ACHN (cell line): ENCODE measurements around the gene AGO4.
"Not testable (repeated sequence)": the region's sequence is repeated elsewhere in the genome, so short reads cannot be mapped to it uniquely, and the experiment has no call there.

Experiments used
- DNase-seq: peaks from one replicate; pipeline ENCODE4 v3.0.0-alpha.2; 2015
- in situ Hi-C: cut with HindIII; loops from 2 replicates; pipeline ENCODE4 v1.10.0; 2017; ENCODE audit warnings: low sequenced_read_pairs, low pct_ligation_motif_present, low pct_unique_long_range_greater_than_20kb

Gene AGO4

GRCh38 chr1:35854989-35855700 is 47.3 kb downstream of the AGO4 start:
- in situ Hi-C loops = no loop called here
- DNase-seq = no peak

- in situ Hi-C loops = no loop called here
- DNase-seq = no peak
These were observed 49.1 kb downstream of the AGO4 start for GRCh38 chr1:35856964-35857363.

- DNase-seq = peak; percentile 27
- in situ Hi-C loops = no loop called here
These were observed 50.0 kb downstream of the AGO4 start for GRCh38 chr1:35857830-35858229.

GRCh38 chr1:35860696-35861095 is 52.9 kb downstream of the AGO4 start:
- in situ Hi-C loops = no loop called here
- no peak for DNase-seq

- DNase-seq = no peak
- in situ Hi-C loops = no loop called here
These were observed 55.3 kb downstream of the AGO4 start for GRCh38 chr1:35863136-35863535.

GRCh38 chr1:35863881-35864625 is 56.2 kb downstream of the AGO4 start:
- in situ Hi-C loops = no loop called here
- DNase-seq = no peak

- no peak for DNase-seq
- in situ Hi-C loops = no loop called here
These were observed 57.0 kb downstream of the AGO4 start for GRCh38 chr1:35864813-35865212.

- no peak for DNase-seq
- in situ Hi-C loops = no loop called here
These were observed 59.2 kb downstream of the AGO4 start for GRCh38 chr1:35866991-35867390.

GRCh38 chr1:35869245-35869950 is 61.6 kb downstream of the AGO4 start:
- in situ Hi-C loops, DNase-seq: not testable (repeated sequence)

GRCh38 chr1:35870651-35871309 is 63.0 kb downstream of the AGO4 start:
- in situ Hi-C loops = no loop called here
- DNase-seq = no peak

GRCh38 chr1:35873243-35873750 is 65.5 kb downstream of the AGO4 start:
- in situ Hi-C loops = no loop called here
- no peak for DNase-seq

- in situ Hi-C loops, DNase-seq: not testable (repeated sequence)
These were observed 66.3 kb downstream of the AGO4 start for GRCh38 chr1:35874115-35874514.

- peak; percentile 20 for DNase-seq
These were observed 69.2 kb downstream of the AGO4 start for GRCh38 chr1:35876988-35877387.

GRCh38 chr1:35881850-35882273 is 74.0 kb downstream of the AGO4 start:
- in situ Hi-C loops = no loop called here
- no peak for DNase-seq

More at GRCh38 chr1:35876988-35877387, 69.2 kb downstream of the AGO4 start:
- in situ Hi-C loops = no loop called here

GRCh38 chr1:35882586-35882944 is 74.7 kb downstream of the AGO4 start:
- DNase-seq = no peak

GRCh38 chr1:35882945-35883634 is 75.3 kb downstream of the AGO4 start, which contains the start of gene AGO1:
TSS of gene AGO1 (plus strand) at chr1:35883209. CDS start at chr1:35883422, 213 bp downstream.
- peak; percentile 88 for DNase-seq
- in situ Hi-C loops = no loop called here

More at GRCh38 chr1:35882586-35882944, 74.7 kb downstream of the AGO4 start:
- in situ Hi-C loops = no loop called here

- in situ Hi-C loops = no loop called here
- DNase-seq = peak; percentile 11
These were observed 75.9 kb downstream of the AGO4 start for GRCh38 chr1:35883635-35884101.

- DNase-seq = no peak
- in situ Hi-C loops = no loop called here
These were observed 77.1 kb downstream of the AGO4 start for GRCh38 chr1:35884934-35885333.
